ENCODE results near the gene BCAS3. TPM values are rescaled to one million over a fixed set of nuclear protein-coding genes. Genes with fewer than 3 reads are reported as not detected.

Gene BCAS3
- total RNA-seq, 4 donors from 2014 or later, result 18.7 to 37.8 (median 24.9) TPM

- no peak for DNase-seq (ENCODE audit: low spot score)
- ATAC-seq (ENCODE audit: low FRiP score), result no peak
- no peak for TF ChIP-seq CTCF (IDR thresholded peaks at IDR 0.05)
These were observed 625.5 kb downstream of the BCAS3 start for GRCh38 chr17:61302953-61303816.

GRCh38 chr17:61303817-61304096 is 626.1 kb downstream of the BCAS3 start:
- ATAC-seq (ENCODE audit: low FRiP score) (no peak), DNase-seq (ENCODE audit: low spot score) (no peak)
- no peak for TF ChIP-seq CTCF (IDR thresholded peaks at IDR 0.05)

- DNase-seq (ENCODE audit: low spot score) (no peak), ATAC-seq (ENCODE audit: low FRiP score) (no peak)
- TF ChIP-seq CTCF (IDR thresholded peaks at IDR 0.05), result no peak
These were observed 627.4 kb downstream of the BCAS3 start for GRCh38 chr17:61305024-61305423.

- ATAC-seq (ENCODE audit: low FRiP score) (no peak), DNase-seq (ENCODE audit: low spot score) (no peak)
- TF ChIP-seq CTCF (IDR thresholded peaks at IDR 0.05), result no peak
These were observed 628.4 kb downstream of the BCAS3 start for GRCh38 chr17:61306003-61306402.

- ATAC-seq (ENCODE audit: low FRiP score) (peak; percentile 83), DNase-seq (ENCODE audit: low spot score) (no peak)
- no peak for TF ChIP-seq CTCF (IDR thresholded peaks at IDR 0.05)
These were observed 630.5 kb downstream of the BCAS3 start for GRCh38 chr17:61307905-61308886.

GRCh38 chr17:61309362-61310256 is 632.0 kb downstream of the BCAS3 start:
- no peak for ATAC-seq (ENCODE audit: low FRiP score)
- TF ChIP-seq CTCF (IDR thresholded peaks at IDR 0.05), result no peak
- DNase-seq (ENCODE audit: low spot score), result no peak
